Brain microvascular endothelial cell (primary cell): ENCODE measurements around the gene DLG2.

Experiments used
- DNase-seq: peaks from one replicate; pipeline ENCODE4 v3.0.0-alpha.2; 2020
- H3K27ac ChIP-seq: fragments of 250-450 bp; sonication (Bioruptor Pico); 2 replicates; pipeline ENCODE4 v1.5.1; 2020; ENCODE audit warnings: mild to moderate bottlenecking, moderate library complexity
- H3K27me3 ChIP-seq: fragments of 250-450 bp; sonication (Bioruptor Pico); replicated peaks from 2 replicates; pipeline ENCODE4 v1.5.1; 2020; ENCODE audit warnings: mild to moderate bottlenecking
- H3K36me3 ChIP-seq: fragments of 250-450 bp; sonication (Bioruptor Pico); replicated peaks from 2 replicates; pipeline ENCODE4 v1.5.1; 2020; ENCODE audit warnings: mild to moderate bottlenecking
- H3K4me3 ChIP-seq: 2 replicates; pipeline ENCODE4 v1.5.1; 2011; ENCODE audit warnings: low read depth, mild to moderate bottlenecking, control low read depth, low read length, moderate library complexity
- in situ Hi-C: cut with HindIII; loops from 2 replicates; pipeline ENCODE4 v1.10.0; 2017; ENCODE audit warnings: low sequenced_read_pairs, low pct_ligation_motif_present
- TF ChIP-seq, protein P1 (sequence below): IDR thresholded peaks from 2 replicates; pipeline ENCODE4 v1.5.1; 2011; ENCODE audit warnings: low read depth, mild to moderate bottlenecking, moderate library complexity, low read length, control low read depth, inconsistent platforms; ENCODE audit errors: missing control alignments

The DLG2 gene

GRCh38 chr11:84273541-84273940 lies 1353.6 kb downstream of the DLG2 start:
- no peak for DNase-seq
- Histone ChIP-seq H3K27ac (no peak overlapping the region), H3K4me3 (no peak overlapping the region), H3K27me3 (no peaks in the 10 kb centered on the region), H3K36me3 (no peaks in the 10 kb centered on the region)
- TF ChIP-seq, protein P1, sequence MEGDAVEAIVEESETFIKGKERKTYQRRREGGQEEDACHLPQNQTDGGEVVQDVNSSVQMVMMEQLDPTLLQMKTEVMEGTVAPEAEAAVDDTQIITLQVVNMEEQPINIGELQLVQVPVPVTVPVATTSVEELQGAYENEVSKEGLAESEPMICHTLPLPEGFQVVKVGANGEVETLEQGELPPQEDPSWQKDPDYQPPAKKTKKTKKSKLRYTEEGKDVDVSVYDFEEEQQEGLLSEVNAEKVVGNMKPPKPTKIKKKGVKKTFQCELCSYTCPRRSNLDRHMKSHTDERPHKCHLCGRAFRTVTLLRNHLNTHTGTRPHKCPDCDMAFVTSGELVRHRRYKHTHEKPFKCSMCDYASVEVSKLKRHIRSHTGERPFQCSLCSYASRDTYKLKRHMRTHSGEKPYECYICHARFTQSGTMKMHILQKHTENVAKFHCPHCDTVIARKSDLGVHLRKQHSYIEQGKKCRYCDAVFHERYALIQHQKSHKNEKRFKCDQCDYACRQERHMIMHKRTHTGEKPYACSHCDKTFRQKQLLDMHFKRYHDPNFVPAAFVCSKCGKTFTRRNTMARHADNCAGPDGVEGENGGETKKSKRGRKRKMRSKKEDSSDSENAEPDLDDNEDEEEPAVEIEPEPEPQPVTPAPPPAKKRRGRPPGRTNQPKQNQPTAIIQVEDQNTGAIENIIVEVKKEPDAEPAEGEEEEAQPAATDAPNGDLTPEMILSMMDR, result no peak
- in situ Hi-C loops, result no loop called here

GRCh38 chr11:84270466-84270865 lies 1356.7 kb downstream of the DLG2 start:
- no peak for DNase-seq
- Histone ChIP-seq H3K4me3 (no peak overlapping the region), H3K27me3 (no peaks in the 10 kb centered on the region), H3K27ac (no peak overlapping the region), H3K36me3 (no peaks in the 10 kb centered on the region)
- in situ Hi-C loops, result no loop called here
- TF ChIP-seq, protein P1, result no peak

DNA sequence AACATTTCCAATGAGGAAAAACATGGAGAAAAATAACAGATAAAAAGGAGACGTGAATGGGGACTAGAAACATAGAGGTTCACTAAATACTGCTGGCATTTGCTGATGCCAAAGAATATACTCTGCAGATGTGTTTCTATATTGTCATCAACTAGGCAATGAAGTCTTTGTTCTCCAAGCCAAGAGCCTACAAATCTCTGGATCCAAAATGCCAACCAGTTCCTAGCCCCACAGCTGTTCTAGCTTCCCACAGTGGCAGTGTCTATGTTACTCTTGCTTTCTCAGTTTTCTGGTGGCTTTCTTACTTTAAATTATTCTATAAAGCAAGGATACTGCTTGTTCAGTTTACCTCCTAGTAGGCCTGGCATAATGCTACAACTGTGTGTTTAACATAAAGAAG lies 1363.1 kb downstream of the DLG2 start:
- Histone ChIP-seq H3K27ac (no peak overlapping the region), H3K27me3 (no peaks in the 10 kb centered on the region), H3K4me3 (no peak overlapping the region), H3K36me3 (no peaks in the 10 kb centered on the region)
- TF ChIP-seq, protein P1, result no peak
- in situ Hi-C loops, result no loop called here
- DNase-seq, result no peak

DNA sequence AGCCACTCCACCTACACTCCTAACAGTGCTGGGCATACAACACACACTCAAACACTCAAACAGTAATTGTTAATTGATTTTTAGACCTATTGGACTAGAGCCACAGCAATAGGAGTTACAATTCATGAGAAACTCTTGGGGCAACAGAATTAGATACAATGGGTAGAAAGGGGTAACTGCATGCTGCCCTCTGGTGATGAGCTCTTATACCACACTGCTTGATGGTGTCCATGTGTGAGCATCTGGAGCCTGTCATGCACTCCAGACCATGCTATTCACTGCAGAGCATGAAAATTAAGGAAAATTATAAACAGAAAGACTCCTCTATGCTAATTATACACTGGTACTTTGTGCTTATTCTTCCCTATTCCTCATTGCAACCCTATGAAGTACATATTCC lies 1365.4 kb downstream of the DLG2 start:
- no peak overlapping the region for H3K27ac ChIP-seq
- in situ Hi-C loops, result no loop called here
- no peaks in the 10 kb centered on the region for H3K36me3 ChIP-seq
- TF ChIP-seq, protein P1, result peak; percentile 13
- no peak for DNase-seq
- H3K27me3 ChIP-seq, result no peaks in the 10 kb centered on the region
- no peak overlapping the region for H3K4me3 ChIP-seq

DNA sequence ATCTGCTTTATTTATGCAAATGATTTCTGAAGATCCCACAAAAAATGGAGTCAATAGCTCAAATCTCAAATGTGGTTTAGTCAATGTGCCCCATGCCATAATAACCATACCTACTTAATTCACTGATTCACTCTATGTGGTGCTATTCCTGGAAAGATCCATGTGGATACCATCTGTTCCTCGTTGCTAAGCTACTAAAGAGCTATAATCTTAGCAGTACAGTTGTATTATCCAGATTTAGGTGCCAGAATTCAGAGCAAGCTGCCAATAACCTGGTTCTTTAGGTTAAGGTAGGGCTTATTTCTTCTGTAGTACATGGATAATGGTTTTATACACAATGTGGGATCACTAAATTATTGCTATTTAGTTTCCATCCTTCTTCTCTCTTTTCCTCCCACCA lies 1366.3 kb downstream of the DLG2 start:
- TF ChIP-seq, protein P1, result no peak
- Histone ChIP-seq H3K36me3 (no peaks in the 10 kb centered on the region), H3K4me3 (no peak overlapping the region), H3K27me3 (no peaks in the 10 kb centered on the region), H3K27ac (no peak overlapping the region)
- no peak for DNase-seq
- in situ Hi-C loops, result no loop called here

- H3K4me3 ChIP-seq, result no peak overlapping the region
- no peak overlapping the region for H3K27ac ChIP-seq
- in situ Hi-C loops, result no loop called here
- H3K36me3 ChIP-seq, result no peaks in the 10 kb centered on the region
- TF ChIP-seq, protein P1, result no peak
- no peak for DNase-seq
- no peaks in the 10 kb centered on the region for H3K27me3 ChIP-seq
Measured at GRCh38 chr11:84256618-84257017, 1370.5 kb downstream of the DLG2 start.
